ENCODE results near the gene NEUROD4.

- no peak for TF ChIP-seq IRF2 (CRISPR knock-in tag; IDR thresholded peaks at IDR 0.05; ENCODE audit: borderline replicate concordance, low read depth)
- no peak for TF ChIP-seq USF2 (CRISPR knock-in tag; IDR thresholded peaks at IDR 0.05)
- no peak for TF ChIP-seq CREB1 (CRISPR knock-in tag; IDR thresholded peaks at IDR 0.05)
- no peak for TF ChIP-seq NFYB (CRISPR knock-in tag; conservative IDR thresholded peaks at IDR 0.05; ENCODE audit: low read depth)
- no peak for TF ChIP-seq TEAD4 (CRISPR knock-in tag; IDR thresholded peaks at IDR 0.05)
- TF ChIP-seq CTCF (IDR thresholded peaks at IDR 0.05) = no peak
- TF ChIP-seq PREB (CRISPR knock-in tag; IDR thresholded peaks at IDR 0.05; ENCODE audit: borderline replicate concordance) = no peak
- no peak for TF ChIP-seq SP1 (CRISPR knock-in tag; conservative IDR thresholded peaks at IDR 0.05)
- TF ChIP-seq ESRRA (CRISPR knock-in tag; IDR thresholded peaks at IDR 0.05; ENCODE audit: borderline replicate concordance) = no peak
- no peak for TF ChIP-seq FOXJ3 (CRISPR knock-in tag; IDR thresholded peaks at IDR 0.05; ENCODE audit: borderline replicate concordance)
- TF ChIP-seq E2F4 (CRISPR knock-in tag; IDR thresholded peaks at IDR 0.05; ENCODE audit: borderline replicate concordance, low read depth) = no peak
- no peak for TF ChIP-seq FOXP1 (CRISPR knock-in tag; IDR thresholded peaks at IDR 0.05; ENCODE audit: borderline replicate concordance)
Measured at GRCh38 chr12:55001198-55001868, 18.4 kb upstream of the NEUROD4 start.
